Osteocyte (in vitro differentiated cells): ENCODE data around the gene PKMYT1. TPM values are rescaled to one million over a fixed set of nuclear protein-coding genes. Genes with fewer than 3 reads are reported as not detected.

Experiments used
- DNase-seq: peaks from one replicate; pipeline ENCODE4 v3.0.0; 2021; ENCODE audit warnings: mixed read lengths; ENCODE audit not compliant: unreplicated experiment; ENCODE audit errors: extremely low spot score
- H3K27ac Mint-ChIP-seq: one replicate; pipeline ENCODE4 v1.8.0; 2021; ENCODE audit warnings: mild to moderate bottlenecking, mixed read lengths; ENCODE audit not compliant: unreplicated experiment
- H3K27me3 Mint-ChIP-seq: one replicate; pipeline ENCODE4 v1.8.0; 2021; ENCODE audit warnings: mixed read lengths; ENCODE audit not compliant: unreplicated experiment
- H3K36me3 Mint-ChIP-seq: one replicate; pipeline ENCODE4 v1.8.0; 2021; ENCODE audit warnings: mixed read lengths; ENCODE audit not compliant: unreplicated experiment
- H3K4me1 Mint-ChIP-seq: one replicate; pipeline ENCODE4 v1.8.0; 2021; ENCODE audit warnings: mixed read lengths; ENCODE audit not compliant: unreplicated experiment
- H3K4me3 Mint-ChIP-seq: one replicate; pipeline ENCODE4 v1.8.0; 2021; ENCODE audit warnings: mild to moderate bottlenecking, moderate library complexity, mixed read lengths; ENCODE audit not compliant: unreplicated experiment
- H3K9me3 Mint-ChIP-seq: one replicate; pipeline ENCODE4 v1.8.0; 2021; ENCODE audit warnings: mixed read lengths; ENCODE audit not compliant: unreplicated experiment
- total RNA-seq: library from RNA; stranded (reverse); gene quantifications from 2 replicates; pipeline ENCODE4 v1.2.1, GENCODE V29; 2021
- TF ChIP-seq, protein P1 (sequence below): fragments of 200-600 bp; sonication (generic); IDR thresholded peaks from 2 replicates; pipeline ENCODE4 v1.5.0; 2021; ENCODE audit warnings: antibody characterized with exemption, mild to moderate bottlenecking, moderate library complexity

PKMYT1 gene
- total RNA-seq, 1 donor from 2014 or later, result 10.4 TPM

DNA sequence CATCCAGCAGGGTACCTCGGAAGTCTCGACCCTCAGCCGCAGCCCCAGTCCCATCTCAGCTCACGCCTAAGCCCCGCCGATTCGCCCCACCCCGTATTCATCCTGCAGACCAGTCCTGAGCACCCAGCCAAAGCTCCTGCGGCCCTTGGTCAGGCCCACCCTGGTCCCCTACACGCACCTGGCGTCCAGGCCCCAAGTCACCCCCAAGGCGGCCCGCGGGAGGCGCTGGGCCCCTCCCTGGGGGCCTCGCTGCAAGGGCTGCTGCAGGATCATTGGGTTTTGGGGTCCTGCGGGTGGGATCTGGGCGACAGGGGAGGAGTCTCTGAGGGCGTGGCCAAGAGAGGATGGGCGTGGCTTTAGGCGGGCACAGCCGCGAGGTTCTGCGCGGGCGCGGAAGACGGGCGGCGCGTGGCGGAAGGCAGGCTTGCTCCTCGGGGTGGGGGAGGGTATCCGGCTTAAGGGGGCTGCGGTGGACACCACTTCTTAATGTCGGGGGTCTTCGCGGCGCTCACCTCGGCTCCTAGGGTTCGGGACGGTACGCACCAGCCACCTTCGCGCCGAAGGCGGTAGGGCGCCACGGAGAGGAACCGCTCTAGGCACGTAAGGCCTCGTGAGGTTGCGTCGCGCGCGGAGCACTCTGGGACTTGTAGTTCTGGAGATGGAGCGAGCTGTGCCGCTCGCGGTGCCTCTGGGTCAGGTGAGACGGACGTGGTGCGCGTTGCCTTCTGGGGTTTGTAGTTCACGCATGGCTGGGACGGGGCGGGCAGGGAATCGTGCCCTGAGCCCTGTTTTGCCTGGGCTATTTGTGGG is 43.6 kb upstream of the PKMYT1 start, which contains the start of the genes HCFC1R1 and THOC6:
Gene HCFC1R1, minus strand, starts transcription at position 274 of the 810 bp plus-strand sequence. Its CDS starts 1 bp downstream, at position 273.
Gene THOC6, plus strand, starts transcription at position 367 of the 810 bp plus-strand sequence. Its CDS starts 292 bp downstream, at position 659.
- H3K36me3 Mint-ChIP-seq, result peaks cover 2% of the 10 kb centered on the region
- peak within 1 kb of the TSS; percentile 86 for H3K4me3 Mint-ChIP-seq
- H3K4me1 Mint-ChIP-seq, result peaks cover 33% of the 10 kb centered on the region
- DNase-seq, result peak; percentile 97
- TF ChIP-seq, protein P1, sequence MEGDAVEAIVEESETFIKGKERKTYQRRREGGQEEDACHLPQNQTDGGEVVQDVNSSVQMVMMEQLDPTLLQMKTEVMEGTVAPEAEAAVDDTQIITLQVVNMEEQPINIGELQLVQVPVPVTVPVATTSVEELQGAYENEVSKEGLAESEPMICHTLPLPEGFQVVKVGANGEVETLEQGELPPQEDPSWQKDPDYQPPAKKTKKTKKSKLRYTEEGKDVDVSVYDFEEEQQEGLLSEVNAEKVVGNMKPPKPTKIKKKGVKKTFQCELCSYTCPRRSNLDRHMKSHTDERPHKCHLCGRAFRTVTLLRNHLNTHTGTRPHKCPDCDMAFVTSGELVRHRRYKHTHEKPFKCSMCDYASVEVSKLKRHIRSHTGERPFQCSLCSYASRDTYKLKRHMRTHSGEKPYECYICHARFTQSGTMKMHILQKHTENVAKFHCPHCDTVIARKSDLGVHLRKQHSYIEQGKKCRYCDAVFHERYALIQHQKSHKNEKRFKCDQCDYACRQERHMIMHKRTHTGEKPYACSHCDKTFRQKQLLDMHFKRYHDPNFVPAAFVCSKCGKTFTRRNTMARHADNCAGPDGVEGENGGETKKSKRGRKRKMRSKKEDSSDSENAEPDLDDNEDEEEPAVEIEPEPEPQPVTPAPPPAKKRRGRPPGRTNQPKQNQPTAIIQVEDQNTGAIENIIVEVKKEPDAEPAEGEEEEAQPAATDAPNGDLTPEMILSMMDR, result no peak
- H3K9me3 Mint-ChIP-seq, result no peaks in the 10 kb centered on the region
- peak within 1 kb of the TSS; percentile 96 for H3K27ac Mint-ChIP-seq
- H3K27me3 Mint-ChIP-seq, result peaks cover 2% of the 10 kb centered on the region

DNA sequence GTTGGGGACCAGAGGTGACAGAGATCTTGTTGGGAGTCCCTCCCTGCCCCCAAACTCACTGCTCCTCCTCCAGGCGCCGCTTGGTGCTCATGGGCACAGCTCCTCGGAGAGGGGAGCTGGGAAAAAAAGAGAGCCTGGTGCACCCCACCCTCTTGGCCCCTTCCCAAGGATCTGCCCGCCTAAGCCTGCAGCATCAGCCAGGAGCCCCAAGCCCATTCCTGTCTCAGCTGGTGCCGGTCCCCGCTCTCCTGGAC is 43.1 kb upstream of the PKMYT1 start:
- peak overlapping the region; percentile 96 for H3K27ac Mint-ChIP-seq
- H3K36me3 Mint-ChIP-seq, result peaks cover 2% of the 10 kb centered on the region
- no peaks in the 10 kb centered on the region for H3K9me3 Mint-ChIP-seq
- H3K4me3 Mint-ChIP-seq, result peak overlapping the region; percentile 86
- H3K27me3 Mint-ChIP-seq, result peaks cover 2% of the 10 kb centered on the region
- TF ChIP-seq, protein P1, result no peak
- DNase-seq, result peak; percentile 90
- H3K4me1 Mint-ChIP-seq, result peaks cover 35% of the 10 kb centered on the region

DNA sequence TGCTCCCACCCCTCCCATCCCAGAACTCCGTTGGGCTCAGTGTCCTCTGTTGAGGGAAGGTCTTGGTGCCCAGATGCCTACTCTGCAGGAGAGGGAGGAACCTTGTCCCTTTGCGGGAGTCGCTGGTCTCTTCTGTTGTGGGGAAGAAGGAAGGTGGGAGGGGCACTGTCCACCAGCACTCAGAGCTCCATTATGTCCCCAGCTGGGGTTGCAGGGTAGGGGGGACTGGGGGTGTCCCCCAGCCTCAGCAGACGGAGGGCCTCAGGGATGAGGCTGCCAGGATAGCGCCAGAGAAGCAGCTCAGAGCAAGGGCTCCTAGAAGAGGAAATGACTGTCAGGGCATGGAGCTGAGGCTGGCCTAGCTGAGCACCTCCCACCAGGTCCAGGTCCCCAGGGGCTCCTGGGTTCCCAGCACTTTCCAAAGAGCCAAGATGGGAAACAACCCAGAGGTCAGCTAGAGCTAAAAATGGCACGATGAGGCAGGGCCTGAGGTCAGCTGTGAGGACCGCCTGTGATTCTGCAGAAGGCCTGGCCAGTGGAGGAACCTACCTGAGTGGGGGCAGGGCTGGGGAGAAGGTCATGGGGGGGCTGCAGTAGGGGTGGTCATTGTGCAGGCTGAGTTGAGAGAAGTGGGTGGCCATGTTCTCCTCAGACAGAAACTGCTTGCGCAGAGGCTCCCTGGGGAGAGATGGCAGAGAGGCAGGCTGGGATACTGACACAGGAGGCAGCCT is 42.6 kb upstream of the PKMYT1 start:
- Mint-ChIP-seq H3K4me3 (peak overlapping the region; percentile 86), H3K36me3 (peaks cover 2% of the 10 kb centered on the region), H3K27ac (peak overlapping the region; percentile 96), H3K4me1 (peaks cover 40% of the 10 kb centered on the region), H3K9me3 (no peaks in the 10 kb centered on the region), H3K27me3 (peaks cover 2% of the 10 kb centered on the region)
- no peak for DNase-seq
- TF ChIP-seq, protein P1, result no peak

DNA sequence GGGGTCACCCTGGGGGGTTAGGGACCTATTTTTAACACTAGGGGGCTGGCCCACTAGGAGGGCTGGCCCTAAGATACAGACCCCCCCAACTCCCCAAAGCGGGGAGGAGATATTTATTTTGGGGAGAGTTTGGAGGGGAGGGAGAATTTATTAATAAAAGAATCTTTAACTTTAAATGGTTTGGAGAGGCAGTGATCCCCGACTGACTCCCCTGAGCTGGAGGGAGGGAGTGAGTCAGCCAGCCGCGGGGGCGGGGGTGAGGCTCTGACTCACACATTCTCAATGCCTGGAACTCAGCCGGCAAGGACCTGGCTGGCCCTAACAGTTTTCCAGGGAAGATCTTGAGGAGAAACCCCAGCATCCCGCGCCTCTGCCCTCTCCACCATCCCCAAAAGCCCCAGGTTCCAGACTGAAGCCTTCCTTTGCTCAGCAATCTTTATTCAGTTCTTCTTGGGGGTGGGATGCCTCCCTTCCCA is 42.0 kb upstream of the PKMYT1 start:
- peaks cover 40% of the 10 kb centered on the region for H3K4me1 Mint-ChIP-seq
- peak; percentile 96 for DNase-seq
- H3K9me3 Mint-ChIP-seq, result no peaks in the 10 kb centered on the region
- H3K27ac Mint-ChIP-seq, result peak overlapping the region; percentile 96
- peaks cover 2% of the 10 kb centered on the region for H3K27me3 Mint-ChIP-seq
- H3K36me3 Mint-ChIP-seq, result peaks cover 2% of the 10 kb centered on the region
- H3K4me3 Mint-ChIP-seq, result peak overlapping the region; percentile 86
- TF ChIP-seq, protein P1, result no peak
